ENCODE measurements around the gene CRLF3.
"Not testable (repeated sequence)": the region's sequence is repeated elsewhere in the genome, so short reads cannot be mapped to it uniquely, and the experiment has no call there.

The CRLF3 gene

GRCh38 chr17:30824356-30825145 is at the start of gene CRLF3:
TSS of gene CRLF3 (minus strand) at chr17:30824692. CDS start at chr17:30824651, 41 bp downstream.
- peak; percentile 78 to 99 (median 88) for DNase-seq
- intact Hi-C loops (cut with DNase I): loop anchor here (5.0 to 10.0 kb wide), 2 partner anchors 350 to 447 kb away; partner anchors contain the start of genes CPD and GOSR1

GRCh38 chr17:30869005-30869404 is 44.5 kb upstream of the CRLF3 start:
- DNase-seq: no peak
- intact Hi-C loops (cut with DNase I): no loop called here

GRCh38 chr17:30864636-30865035 is 40.1 kb upstream of the CRLF3 start:
- no peak for DNase-seq

GRCh38 chr17:30858556-30859250 is 34.2 kb upstream of the CRLF3 start:
- no peak for DNase-seq
- intact Hi-C loops (cut with DNase I): no loop called here

More at GRCh38 chr17:30864636-30865035, 40.1 kb upstream of the CRLF3 start:
- intact Hi-C loops (cut with DNase I): no loop called here

GRCh38 chr17:30854146-30854545 is 29.7 kb upstream of the CRLF3 start:
- no peak for DNase-seq
- intact Hi-C loops (cut with DNase I): no loop called here

GRCh38 chr17:30848021-30848420 is 23.5 kb upstream of the CRLF3 start:
- intact Hi-C loops (cut with DNase I): no loop called here
- no peak for DNase-seq

- no peak for DNase-seq
- intact Hi-C loops (cut with DNase I): no loop called here
Measured at GRCh38 chr17:30840771-30841170, 16.3 kb upstream of the CRLF3 start.

- DNase-seq: no peak
- intact Hi-C loops (cut with DNase I): no loop called here
Measured at GRCh38 chr17:30838202-30838807, 13.8 kb upstream of the CRLF3 start.

- intact Hi-C loops (cut with DNase I): no loop called here
- DNase-seq: no peak
Measured at GRCh38 chr17:30832438-30833124, 8.1 kb upstream of the CRLF3 start.

- DNase-seq: peak; percentile 86 to 98 (median 90)
- intact Hi-C loops (cut with DNase I): no loop called here
Measured at GRCh38 chr17:30831663-30832437, 7.4 kb upstream of the CRLF3 start, which contains the start of gene ATAD5. TSS of gene ATAD5 (plus strand) at chr17:30831966. CDS start at chr17:30832348, 382 bp downstream.

- no peak for DNase-seq
- intact Hi-C loops (cut with DNase I): no loop called here
Measured at GRCh38 chr17:30831257-30831656, 6.8 kb upstream of the CRLF3 start.

- intact Hi-C loops (cut with DNase I): loop anchor here (10.0 kb wide), 1 partner anchor 354 kb away; the partner anchor contains the start of gene GOSR1
- DNase-seq: no peak
Measured at GRCh38 chr17:30829022-30829421, 4.5 kb upstream of the CRLF3 start.

- DNase-seq: no peak
- intact Hi-C loops (cut with DNase I): loop anchor here (10.0 kb wide), 1 partner anchor 352 kb away; the partner anchor contains the start of gene GOSR1
Measured at GRCh38 chr17:30827082-30827481, 2.6 kb upstream of the CRLF3 start.

GRCh38 chr17:30824002-30824355 is 513 bp downstream of the CRLF3 start:
- peak in 2 of 10 donors; percentile 62 to 82 for DNase-seq
- intact Hi-C loops (cut with DNase I): loop anchor here (5.0 to 10.0 kb wide), 2 partner anchors 349 to 447 kb away; partner anchors contain the start of genes CPD and GOSR1

GRCh38 chr17:30823421-30823820 is 1.1 kb downstream of the CRLF3 start:
- DNase-seq: no peak
- intact Hi-C loops (cut with DNase I): loop anchor here (5.0 to 10.0 kb wide), 2 partner anchors 349 to 446 kb away; partner anchors contain the start of genes CPD and GOSR1

GRCh38 chr17:30822919-30823318 is 1.6 kb downstream of the CRLF3 start:
- not testable (repeated sequence) for DNase-seq
- intact Hi-C loops (cut with DNase I): loop anchor here (5.0 to 10.0 kb wide), 2 partner anchors 348 to 446 kb away; partner anchors contain the start of genes CPD and GOSR1

GRCh38 chr17:30821871-30822723 is 2.4 kb downstream of the CRLF3 start:
- DNase-seq: no peak
- intact Hi-C loops (cut with DNase I): loop anchor here (5.0 to 10.0 kb wide), 2 partner anchors 347 to 445 kb away; partner anchors contain the start of genes CPD and GOSR1
